GM19395 (cell line): ENCODE measurements around the gene OR7D4.
"Not testable (repeated sequence)": the region's sequence is repeated elsewhere in the genome, so short reads cannot be mapped to it uniquely, and the experiment has no call there.

Experiments
- ATAC-seq: cut with Tn5 transposase; IDR thresholded peaks from one replicate; pipeline ENCODE4 v1.9.1; 2021; ENCODE audit warnings: mild to moderate bottlenecking, moderate library complexity; ENCODE audit not compliant: unreplicated experiment

The OR7D4 gene

GRCh38 chr19:9219489-9219888 lies at the start of gene OR7D4:
TSS of gene OR7D4 (minus strand) at chr19:9219589. CDS start at chr19:9214837, 4,752 bp downstream.
- ATAC-seq: no peak

- no peak for ATAC-seq
These were observed 31.8 kb upstream of the OR7D4 start for GRCh38 chr19:9251236-9251635.

DNA sequence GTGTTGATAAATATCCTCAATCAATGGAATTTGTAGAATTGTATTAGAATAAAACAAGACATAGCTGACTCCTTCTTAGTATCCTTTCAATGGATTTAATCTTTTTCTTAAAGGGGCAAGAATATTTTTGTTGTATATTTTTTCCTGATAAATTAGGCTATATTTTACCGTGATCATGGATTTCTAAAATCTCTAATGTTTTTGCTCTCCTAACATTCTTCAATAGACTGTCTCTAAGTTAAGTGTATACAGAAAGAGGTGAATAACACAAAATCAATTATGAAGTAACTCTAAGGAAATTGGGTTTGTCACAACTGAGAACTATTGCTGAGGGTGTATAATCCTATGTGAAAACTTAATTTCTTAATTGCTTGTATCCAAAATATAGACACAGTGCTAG lies 31.2 kb upstream of the OR7D4 start, which contains the start of gene OR7E24:
TSS of gene OR7E24 (plus strand) at position 301 of the 400 bp plus-strand sequence. CDS start 114 bp downstream, outside the sequence.
- ATAC-seq: no peak

GRCh38 chr19:9205501-9206113 lies 13.8 kb downstream of the OR7D4 start:
- no peak for ATAC-seq

- ATAC-seq: not testable (repeated sequence)
These were observed 21.3 kb downstream of the OR7D4 start for GRCh38 chr19:9198044-9198443.

DNA sequence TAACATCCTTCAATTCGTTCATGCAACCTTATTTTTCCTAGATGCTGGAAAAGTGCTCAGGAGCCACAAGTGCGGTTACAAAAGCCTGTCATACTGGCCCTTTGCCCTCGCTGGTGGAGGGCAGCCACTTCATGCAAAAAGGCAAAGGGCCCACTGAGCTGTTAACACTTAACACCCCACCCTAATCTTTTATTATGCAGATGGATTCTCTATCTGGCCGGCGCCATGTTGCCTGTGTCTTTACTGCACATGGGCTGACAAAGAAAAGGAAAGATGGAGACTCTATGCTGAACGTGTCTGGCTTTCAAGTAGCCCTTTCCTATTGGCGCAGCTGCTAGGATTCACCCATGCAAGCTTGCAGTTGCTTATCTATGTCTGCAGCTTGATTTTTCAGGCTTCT lies 29.9 kb downstream of the OR7D4 start:
- no peak for ATAC-seq

- ATAC-seq: no peak
These were observed 32.2 kb downstream of the OR7D4 start for GRCh38 chr19:9187191-9187590.

DNA sequence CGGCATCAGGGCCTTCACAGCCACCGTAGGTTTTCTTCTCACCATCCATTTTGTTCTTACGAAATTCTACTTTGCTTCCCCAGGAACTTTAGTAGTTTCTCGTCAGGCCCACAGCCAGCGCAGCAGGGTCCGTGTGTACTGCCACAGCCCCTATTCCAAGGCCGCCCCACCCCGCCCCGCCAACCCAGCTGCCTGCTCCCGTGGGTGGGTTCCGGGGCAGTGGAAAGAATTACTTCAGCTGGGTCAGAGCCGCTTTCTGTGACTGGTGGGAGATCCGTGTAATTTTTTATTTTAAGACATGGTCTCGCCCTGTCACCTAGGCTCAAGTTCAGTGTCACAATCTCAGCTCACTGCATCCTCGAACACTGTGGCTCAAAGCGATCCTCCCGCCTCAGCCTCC lies 36.4 kb downstream of the OR7D4 start:
- ATAC-seq: no peak

GRCh38 chr19:9178901-9179300 lies 40.5 kb downstream of the OR7D4 start, which contains the start of gene OR7D2:
TSS of gene OR7D2 (plus strand) at chr19:9178979. CDS start at chr19:9185782, 6,803 bp downstream.
- ATAC-seq: no peak

DNA sequence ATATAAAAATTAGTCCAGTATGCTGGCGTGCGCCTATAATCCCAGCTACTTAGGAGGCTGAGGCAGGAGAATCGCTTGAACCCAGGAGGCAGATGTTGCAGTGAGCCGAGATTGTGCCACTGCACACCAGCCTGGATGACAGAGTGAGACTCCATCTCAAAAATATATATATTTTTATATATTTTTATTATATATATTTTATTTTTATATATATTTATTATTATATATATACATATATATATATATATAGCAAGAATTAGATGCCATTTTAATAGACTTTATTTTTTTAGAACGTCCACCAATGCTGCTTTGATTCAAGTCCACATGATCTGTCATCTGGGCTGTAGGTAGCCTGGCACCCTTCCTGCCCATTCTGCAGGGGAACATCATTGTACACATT lies 44.1 kb downstream of the OR7D4 start:
- no peak for ATAC-seq

- ATAC-seq: no peak
These were observed 47.9 kb downstream of the OR7D4 start for GRCh38 chr19:9171393-9171991.

DNA sequence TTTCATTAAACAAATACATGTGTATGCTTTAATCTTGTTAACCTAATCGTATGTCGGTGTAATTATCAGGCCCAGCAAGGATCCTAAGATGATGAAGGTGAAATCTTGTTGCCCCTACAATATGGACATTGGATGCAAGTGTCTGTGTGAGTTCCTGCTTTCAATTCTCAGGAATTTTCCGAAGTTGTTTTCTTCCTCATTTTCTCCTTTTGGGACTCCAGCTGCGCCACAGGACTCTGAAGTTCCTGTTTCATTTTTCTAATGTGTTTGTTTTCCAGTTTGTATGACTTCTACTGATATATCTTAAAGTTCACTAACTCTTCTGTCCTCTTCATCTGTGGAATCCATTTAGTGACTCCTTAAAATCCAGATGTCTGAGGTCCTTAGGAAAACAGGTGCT lies 52.5 kb downstream of the OR7D4 start:
- no peak for ATAC-seq

- ATAC-seq: no peak
These were observed 54.1 kb downstream of the OR7D4 start for GRCh38 chr19:9165261-9165660.

- ATAC-seq: no peak
These were observed 58.0 kb downstream of the OR7D4 start for GRCh38 chr19:9161427-9161826.
